Measurements from ENCODE around the gene GRAMD2A.

The GRAMD2A gene

GRCh38 chr15:72197460-72198355 is at the start of gene GRAMD2A:
GRAMD2A (minus strand) TSS chr15:72197787.
- in situ Hi-C loops (cut with MboI; ENCODE audit: low sequenced_read_pairs), result no loop called here

- in situ Hi-C loops (cut with MboI; ENCODE audit: low sequenced_read_pairs), result no loop called here
These were observed 45.3 kb upstream of the GRAMD2A start for GRCh38 chr15:72242775-72243370.

DNA sequence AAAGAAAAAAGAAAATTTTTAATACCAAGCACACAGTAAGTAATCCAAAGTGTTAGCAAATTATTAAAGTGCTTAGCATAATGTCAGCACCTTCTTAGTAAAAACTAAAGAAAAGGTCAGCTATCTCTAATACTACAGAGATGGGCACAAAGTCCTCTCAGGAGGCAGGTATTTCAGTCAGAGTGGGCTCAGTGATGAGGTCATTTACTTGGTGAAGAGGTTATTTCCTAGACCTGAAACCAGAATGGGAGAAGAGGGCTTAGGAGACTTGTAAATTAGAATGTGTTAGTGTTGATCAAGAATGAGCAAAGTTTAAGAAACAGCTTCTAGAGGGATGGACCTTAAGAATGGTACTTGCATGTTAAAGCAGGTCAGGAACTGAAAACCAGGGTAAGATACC is 42.1 kb upstream of the GRAMD2A start:
- in situ Hi-C loops (cut with MboI; ENCODE audit: low sequenced_read_pairs), result no loop called here

DNA sequence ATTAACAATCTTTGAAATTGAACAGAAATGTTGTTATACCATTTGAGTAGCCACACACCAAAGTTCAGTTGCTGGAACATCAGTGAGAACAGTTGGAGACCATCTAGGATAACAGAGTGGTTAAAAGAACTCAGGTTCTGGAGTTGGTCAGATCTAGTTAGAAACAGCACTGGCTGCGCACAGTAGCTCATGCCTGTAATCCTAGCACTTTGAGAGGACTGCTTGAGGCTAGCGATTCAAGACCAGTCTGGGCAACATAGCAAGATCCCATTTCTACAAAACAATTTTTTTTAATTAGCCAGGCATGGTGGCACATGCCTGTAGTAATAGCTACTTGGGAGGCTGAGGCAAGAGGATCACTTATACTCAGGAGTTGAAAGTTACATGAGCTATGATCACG is 41.0 kb upstream of the GRAMD2A start:
- in situ Hi-C loops (cut with MboI; ENCODE audit: low sequenced_read_pairs), result no loop called here

DNA sequence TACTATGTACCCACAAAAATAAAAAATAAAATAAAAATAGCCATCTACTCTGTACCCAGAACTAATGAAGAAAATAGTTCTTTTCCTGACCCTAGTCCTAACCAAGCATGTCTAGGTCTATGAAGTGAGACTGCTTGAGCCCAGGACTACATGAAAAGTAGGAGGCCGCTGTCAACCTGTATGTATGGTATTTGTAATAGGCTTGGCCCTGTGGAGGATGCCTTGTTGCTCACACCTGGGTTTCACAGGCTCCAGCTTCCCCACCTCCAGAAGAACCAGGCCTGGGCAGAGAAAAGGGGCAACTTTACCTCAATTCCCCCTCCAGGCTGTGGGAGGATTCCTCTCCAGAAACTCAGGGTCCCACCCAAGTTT is 40.3 kb upstream of the GRAMD2A start:
- in situ Hi-C loops (cut with MboI; ENCODE audit: low sequenced_read_pairs), result no loop called here

GRCh38 chr15:72237029-72237852 is 39.7 kb upstream of the GRAMD2A start:
- in situ Hi-C loops (cut with MboI; ENCODE audit: low sequenced_read_pairs), result no loop called here

DNA sequence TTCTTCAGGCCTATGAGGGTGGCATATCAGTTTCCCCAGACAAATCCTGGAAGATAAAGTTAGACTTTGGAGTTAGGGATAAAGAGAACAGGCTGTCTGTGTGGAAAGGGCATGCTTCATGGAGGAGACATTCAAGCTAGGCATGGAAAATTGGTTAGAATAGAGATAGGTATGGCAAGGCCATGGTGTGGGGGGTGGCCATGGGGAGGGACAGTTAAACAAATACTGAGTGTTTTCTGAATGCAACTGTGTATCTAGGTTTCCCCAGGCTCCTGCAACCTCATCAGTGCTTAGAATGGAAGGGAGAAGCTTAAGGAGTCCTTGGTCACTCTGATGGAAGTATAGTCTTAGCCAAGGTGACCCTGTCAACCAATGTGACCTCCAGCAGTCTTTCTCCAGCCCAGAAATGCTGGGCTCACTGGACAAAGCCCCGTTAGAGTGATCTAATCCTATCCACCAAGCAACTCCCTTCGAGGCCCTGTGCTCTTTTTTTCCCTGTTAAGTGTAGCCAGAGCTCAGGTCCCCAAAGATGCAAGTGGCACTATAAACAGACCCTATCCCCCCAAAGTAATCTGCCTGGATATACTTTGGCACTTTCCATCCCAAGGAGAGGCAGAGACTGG is 38.9 kb upstream of the GRAMD2A start:
- in situ Hi-C loops (cut with MboI; ENCODE audit: low sequenced_read_pairs), result no loop called here

DNA sequence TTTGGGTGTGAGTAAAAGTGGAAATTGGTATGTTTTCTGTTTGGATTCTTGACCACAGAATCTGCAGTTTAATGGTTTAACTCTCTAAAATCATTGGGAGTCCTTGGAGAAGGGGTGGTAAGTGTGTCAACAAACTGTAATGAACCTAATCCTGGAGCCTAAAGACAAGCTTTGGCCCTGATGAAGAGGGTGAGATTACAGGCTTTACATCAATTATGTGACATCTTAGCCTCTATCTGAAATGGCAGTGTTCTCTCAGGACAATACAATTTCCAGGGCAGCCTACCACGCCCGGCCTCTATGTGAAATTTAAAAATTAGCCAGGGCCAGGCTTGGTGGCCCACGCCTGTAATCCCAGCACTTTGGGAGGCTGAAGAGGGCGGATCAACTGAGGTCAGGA is 37.7 kb upstream of the GRAMD2A start:
- in situ Hi-C loops (cut with MboI; ENCODE audit: low sequenced_read_pairs), result no loop called here

DNA sequence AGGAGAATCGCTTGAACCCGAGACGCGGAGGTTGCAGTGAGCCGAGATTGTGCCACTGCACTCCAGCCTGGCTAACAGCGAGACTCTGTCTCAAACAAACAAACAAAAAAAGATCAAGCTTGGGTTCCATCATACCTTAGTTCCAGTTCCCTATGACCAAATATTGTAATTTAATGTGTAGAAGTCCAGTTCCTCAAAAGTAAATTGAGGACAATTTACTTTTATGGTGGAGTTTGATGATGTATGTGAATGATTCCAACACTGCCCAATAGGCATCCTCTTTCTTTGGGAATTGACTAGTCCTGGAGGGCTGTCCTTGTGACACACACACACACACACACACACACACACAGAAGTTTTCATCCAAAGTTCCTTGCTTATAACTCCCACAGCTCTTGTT is 36.2 kb upstream of the GRAMD2A start:
- in situ Hi-C loops (cut with MboI; ENCODE audit: low sequenced_read_pairs), result no loop called here

GRCh38 chr15:72231833-72232478 is 34.4 kb upstream of the GRAMD2A start:
- in situ Hi-C loops (cut with MboI; ENCODE audit: low sequenced_read_pairs), result no loop called here

DNA sequence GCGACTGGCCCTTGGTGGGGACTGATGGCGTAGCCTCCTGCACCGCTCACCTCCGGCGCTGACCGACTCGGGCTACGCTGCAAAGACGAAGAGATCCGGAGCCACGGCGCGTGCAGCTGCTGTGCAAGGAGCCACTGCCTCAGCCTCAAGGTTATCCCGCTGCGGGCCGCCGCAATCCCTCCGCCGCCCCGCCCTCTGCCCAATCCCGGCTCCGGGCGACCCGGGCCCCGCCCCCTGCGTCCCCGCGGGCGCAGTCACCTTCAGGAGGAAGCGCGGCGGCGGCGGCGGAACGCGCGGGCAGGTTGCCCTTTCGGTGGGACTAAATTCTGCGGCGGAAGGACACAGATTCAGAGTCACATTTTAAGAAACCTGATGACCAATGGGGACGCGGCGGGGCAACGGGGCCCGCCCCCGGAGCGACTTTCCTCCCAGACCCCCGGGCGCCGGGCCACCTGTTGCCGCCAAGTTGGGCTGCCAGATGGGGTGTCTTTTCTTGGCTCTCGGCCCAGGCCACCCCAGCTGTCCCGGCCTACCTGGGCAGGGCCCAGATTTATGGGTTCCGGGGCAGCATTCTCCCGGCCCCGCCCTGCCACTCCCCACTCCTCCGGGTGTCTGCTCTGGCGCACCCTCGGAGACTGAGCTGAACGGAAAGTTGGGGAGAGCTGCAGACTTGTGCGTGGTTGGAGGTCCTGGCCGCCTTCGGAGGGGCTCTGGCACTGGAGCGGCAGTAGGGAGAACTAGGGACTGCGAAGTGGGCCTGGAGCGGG is 33.7 kb upstream of the GRAMD2A start, which contains the start of gene PKM:
Gene PKM (minus strand): TSS at position 125 of the 767 bp plus-strand sequence. CDS start 12,093 bp downstream, outside the sequence.
- in situ Hi-C loops (cut with MboI; ENCODE audit: low sequenced_read_pairs), result no loop called here

- in situ Hi-C loops (cut with MboI; ENCODE audit: low sequenced_read_pairs), result no loop called here
These were observed 32.8 kb upstream of the GRAMD2A start for GRCh38 chr15:72230197-72231065.

DNA sequence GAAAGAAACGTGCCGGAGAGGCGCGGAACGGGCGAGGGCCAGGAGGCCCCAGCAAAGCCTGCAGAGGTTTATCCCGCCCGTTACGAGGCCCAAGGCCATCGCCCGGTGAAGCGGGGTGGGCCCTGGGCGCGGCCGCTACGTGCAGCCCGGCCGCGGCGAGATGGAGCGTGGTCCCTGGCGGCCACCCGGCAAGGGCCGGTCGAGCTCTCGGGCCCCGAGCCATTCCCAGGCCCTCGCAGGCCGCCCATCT is 32.3 kb upstream of the GRAMD2A start:
- in situ Hi-C loops (cut with MboI; ENCODE audit: low sequenced_read_pairs), result loop anchor here (10.0 kb wide), 1 partner anchor 55 kb away; no protein-coding TSS in a partner anchor

DNA sequence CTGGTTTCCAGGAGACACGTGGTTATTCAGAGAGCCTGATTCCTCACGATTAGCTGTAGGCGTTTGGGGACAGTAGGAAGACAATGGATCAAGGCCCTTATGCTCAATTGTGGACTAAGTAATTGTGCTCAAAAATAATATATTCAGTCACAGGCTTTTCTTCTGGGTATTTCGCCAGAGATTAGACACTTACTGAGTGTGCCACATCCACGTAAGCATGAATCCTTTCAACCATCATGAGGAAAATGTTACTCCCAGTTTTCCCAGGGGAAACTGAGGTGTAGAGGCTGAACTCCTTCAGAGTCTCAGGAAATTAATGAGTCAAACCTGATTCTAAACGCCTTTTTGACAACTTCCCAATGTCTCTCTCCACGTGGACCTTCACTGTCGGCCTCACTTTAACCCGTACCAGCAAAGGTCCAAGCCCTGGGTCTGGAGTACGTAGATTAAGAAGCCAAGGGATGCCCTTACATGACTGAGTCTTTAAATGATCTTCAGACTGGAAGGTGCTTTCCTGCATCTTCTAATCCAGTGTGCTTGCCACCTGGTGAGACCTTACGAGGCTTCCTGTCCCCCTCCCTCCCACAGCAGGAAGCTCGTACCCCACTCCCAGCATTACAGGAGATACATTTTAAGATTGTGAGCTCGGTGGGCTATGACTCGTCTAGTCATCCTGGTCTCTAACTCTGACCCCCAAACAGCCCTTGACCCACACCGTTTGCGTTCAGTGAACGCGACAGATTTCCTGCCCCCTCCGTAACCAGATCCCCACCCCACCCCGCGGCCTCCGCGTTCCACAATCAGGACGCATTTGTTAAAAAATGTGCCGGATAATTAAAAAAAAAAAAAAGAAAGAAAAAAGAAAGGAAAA is 31.7 kb upstream of the GRAMD2A start:
- in situ Hi-C loops (cut with MboI; ENCODE audit: low sequenced_read_pairs), result loop anchor here (10.0 kb wide), 1 partner anchor 55 kb away; no protein-coding TSS in a partner anchor

GRCh38 chr15:72227720-72228119 is 30.1 kb upstream of the GRAMD2A start:
- in situ Hi-C loops (cut with MboI; ENCODE audit: low sequenced_read_pairs), result loop anchor here (10.0 kb wide), 1 partner anchor 57 kb away; no protein-coding TSS in a partner anchor

GRCh38 chr15:72227192-72227586 is 29.6 kb upstream of the GRAMD2A start:
- in situ Hi-C loops (cut with MboI; ENCODE audit: low sequenced_read_pairs), result loop anchor here (10.0 kb wide), 1 partner anchor 58 kb away; no protein-coding TSS in a partner anchor

GRCh38 chr15:72223278-72223677 is 25.7 kb upstream of the GRAMD2A start:
- in situ Hi-C loops (cut with MboI; ENCODE audit: low sequenced_read_pairs), result loop anchor here (10.0 kb wide), 1 partner anchor 62 kb away; no protein-coding TSS in a partner anchor

DNA sequence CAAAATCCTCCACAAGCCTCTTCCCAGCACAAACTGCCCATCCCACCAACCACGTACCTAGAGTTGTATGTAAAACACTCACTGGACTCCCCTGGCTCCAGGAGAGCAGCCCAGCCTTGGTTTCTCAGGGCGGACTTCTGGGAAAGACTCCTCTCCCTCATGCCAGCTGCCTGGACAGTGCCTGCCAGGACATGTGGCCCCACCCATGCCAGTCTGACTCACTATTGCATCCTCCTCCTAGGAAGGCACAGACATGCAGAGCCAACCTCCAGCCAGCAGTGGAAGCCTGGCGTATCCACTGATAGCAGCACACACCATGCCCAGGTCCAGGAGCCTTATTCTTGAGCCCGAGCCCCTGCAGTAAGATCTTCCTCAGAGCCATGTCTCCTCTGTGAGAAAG is 24.8 kb upstream of the GRAMD2A start:
- in situ Hi-C loops (cut with MboI; ENCODE audit: low sequenced_read_pairs), result loop anchor here (10.0 kb wide), 1 partner anchor 62 kb away; no protein-coding TSS in a partner anchor

Measured in HL-60/S4 treated with retinoic acid at 250 ng/mL for 4 days and 3 days (cell line).